Stimulated activated CD8-positive, alpha-beta memory T cell treated with anti-CD3 and anti-CD28 coated beads, Interleukin-15, amount 100 ng/mL, for 1 hour (primary cell): ENCODE data around the gene PPP2R2D.

Experiments used
- DNase-seq: peaks from one replicate; pipeline ENCODE4 v3.0.0-alpha.2; 2020; ENCODE audit warnings: low read depth

Gene PPP2R2D

GRCh38 chr10:131998845-131999681 is 98.3 kb downstream of the PPP2R2D start:
- DNase-seq = no peak

GRCh38 chr10:132001238-132001972 is 100.6 kb downstream of the PPP2R2D start:
- no peak for DNase-seq

- DNase-seq = no peak
Measured at GRCh38 chr10:132002004-132002403, 101.2 kb downstream of the PPP2R2D start.

GRCh38 chr10:132003282-132003924 is 102.6 kb downstream of the PPP2R2D start:
- DNase-seq = no peak

GRCh38 chr10:132004052-132004451 is 103.2 kb downstream of the PPP2R2D start:
- no peak for DNase-seq

GRCh38 chr10:132005147-132005546 is 104.3 kb downstream of the PPP2R2D start:
- no peak for DNase-seq

GRCh38 chr10:132006966-132007365 is 106.2 kb downstream of the PPP2R2D start:
- no peak for DNase-seq

GRCh38 chr10:132007681-132008080 is 106.9 kb downstream of the PPP2R2D start:
- DNase-seq = no peak
